ENCODE measurements around the gene ZNF385B. TPM values are rescaled to one million over a fixed set of nuclear protein-coding genes. Genes with fewer than 3 reads are reported as not detected.

The ZNF385B gene
- polyA plus RNA-seq, 1 of the 3 experiments (the other 2 are of a cell fraction): 0.16 TPM

DNA sequence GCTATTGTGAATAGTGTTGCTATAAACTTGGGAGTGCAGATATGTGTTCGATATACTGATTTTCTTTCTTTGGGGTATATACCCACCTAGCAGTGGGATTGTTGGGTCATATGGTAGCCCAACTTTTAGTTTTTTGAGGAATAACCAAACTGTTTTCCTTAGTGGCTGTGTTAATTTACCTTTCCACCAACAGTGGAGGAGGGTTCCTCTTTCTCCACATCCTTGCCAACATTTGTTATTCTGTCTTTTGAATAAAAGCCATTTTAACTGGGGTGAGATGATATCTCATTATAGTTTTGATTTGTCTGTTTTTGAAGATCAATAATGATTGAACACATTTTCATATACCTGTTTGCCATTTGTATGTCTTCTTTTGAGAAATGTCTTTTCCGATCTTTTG lies 314.8 kb downstream of the ZNF385B start (continued):
- TF ChIP-seq, protein P1, sequence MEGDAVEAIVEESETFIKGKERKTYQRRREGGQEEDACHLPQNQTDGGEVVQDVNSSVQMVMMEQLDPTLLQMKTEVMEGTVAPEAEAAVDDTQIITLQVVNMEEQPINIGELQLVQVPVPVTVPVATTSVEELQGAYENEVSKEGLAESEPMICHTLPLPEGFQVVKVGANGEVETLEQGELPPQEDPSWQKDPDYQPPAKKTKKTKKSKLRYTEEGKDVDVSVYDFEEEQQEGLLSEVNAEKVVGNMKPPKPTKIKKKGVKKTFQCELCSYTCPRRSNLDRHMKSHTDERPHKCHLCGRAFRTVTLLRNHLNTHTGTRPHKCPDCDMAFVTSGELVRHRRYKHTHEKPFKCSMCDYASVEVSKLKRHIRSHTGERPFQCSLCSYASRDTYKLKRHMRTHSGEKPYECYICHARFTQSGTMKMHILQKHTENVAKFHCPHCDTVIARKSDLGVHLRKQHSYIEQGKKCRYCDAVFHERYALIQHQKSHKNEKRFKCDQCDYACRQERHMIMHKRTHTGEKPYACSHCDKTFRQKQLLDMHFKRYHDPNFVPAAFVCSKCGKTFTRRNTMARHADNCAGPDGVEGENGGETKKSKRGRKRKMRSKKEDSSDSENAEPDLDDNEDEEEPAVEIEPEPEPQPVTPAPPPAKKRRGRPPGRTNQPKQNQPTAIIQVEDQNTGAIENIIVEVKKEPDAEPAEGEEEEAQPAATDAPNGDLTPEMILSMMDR (IDR thresholded peaks at IDR 0.05): no peak
- TF ChIP-seq EP300 (IDR thresholded peaks at IDR 0.05; ENCODE audit: borderline replicate concordance in 1 of 2, low read depth in 1 of 2, low read length in 1 of 2) (no peak), RFX5 (IDR thresholded peaks at IDR 0.05; ENCODE audit: low read length) (no peak), FOSL2 (IDR thresholded peaks at IDR 0.05; ENCODE audit: borderline replicate concordance, low read depth) (no peak), GABPA (IDR thresholded peaks at IDR 0.05; ENCODE audit: low read depth) (no peak), CHD2 (IDR thresholded peaks at IDR 0.05; ENCODE audit: low read length, partially characterized antibody) (no peak)
- TF ChIP-seq, protein P2, sequence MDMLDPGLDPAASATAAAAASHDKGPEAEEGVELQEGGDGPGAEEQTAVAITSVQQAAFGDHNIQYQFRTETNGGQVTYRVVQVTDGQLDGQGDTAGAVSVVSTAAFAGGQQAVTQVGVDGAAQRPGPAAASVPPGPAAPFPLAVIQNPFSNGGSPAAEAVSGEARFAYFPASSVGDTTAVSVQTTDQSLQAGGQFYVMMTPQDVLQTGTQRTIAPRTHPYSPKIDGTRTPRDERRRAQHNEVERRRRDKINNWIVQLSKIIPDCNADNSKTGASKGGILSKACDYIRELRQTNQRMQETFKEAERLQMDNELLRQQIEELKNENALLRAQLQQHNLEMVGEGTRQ (IDR thresholded peaks at IDR 0.05; ENCODE audit: borderline replicate concordance, low read depth, low read length): no peak
- TF ChIP-seq, protein P3, sequence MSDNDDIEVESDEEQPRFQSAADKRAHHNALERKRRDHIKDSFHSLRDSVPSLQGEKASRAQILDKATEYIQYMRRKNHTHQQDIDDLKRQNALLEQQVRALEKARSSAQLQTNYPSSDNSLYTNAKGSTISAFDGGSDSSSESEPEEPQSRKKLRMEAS (IDR thresholded peaks at IDR 0.05; ENCODE audit: low read depth): no peak

DNA sequence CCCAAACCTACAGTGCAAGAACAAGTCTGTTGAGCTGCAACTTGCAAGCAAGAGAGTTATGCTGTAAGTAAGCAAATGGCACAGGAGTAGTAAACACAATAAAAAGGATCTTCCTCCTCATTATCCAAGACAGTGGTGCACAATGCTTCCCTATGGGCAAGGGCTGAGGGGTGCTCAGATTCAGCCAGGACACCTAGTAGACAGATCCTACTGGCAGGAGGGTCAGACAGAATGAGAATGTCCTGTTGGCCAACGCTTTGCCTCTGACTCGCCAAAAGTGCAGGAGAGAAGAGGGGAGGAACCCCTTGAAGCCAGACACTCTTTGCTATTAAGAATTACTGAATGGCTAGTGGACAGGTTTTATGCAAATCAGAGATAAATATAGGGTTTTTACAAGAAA lies 316.4 kb downstream of the ZNF385B start:
- H3K4me1 ChIP-seq (ENCODE audit: control insufficient read depth in 1 of 2, insufficient read depth in 2 of 2, low read depth in 1 of 2, low read length in 1 of 2): no peaks in the 10 kb centered on the region
- H3K4me3 ChIP-seq (ENCODE audit: low read depth in 2 of 2, low read length in 1 of 2): no peak overlapping the region
- no peaks in the 10 kb centered on the region for H3K79me2 ChIP-seq (ENCODE audit: insufficient read depth)
- H3K9me3 ChIP-seq: no peaks in the 10 kb centered on the region
- H2AFZ ChIP-seq (ENCODE audit: low read depth): no peak overlapping the region
- no peak for DNase-seq
- no peaks in the 10 kb centered on the region for H3K9me2 ChIP-seq
- no peak overlapping the region for H3K4me2 ChIP-seq
- no peaks in the 10 kb centered on the region for H3K36me3 ChIP-seq (replicated peaks in 1 of 2; ENCODE audit: control insufficient read depth in 1 of 2, insufficient read depth in 2 of 2, low read length in 1 of 2)
- ChIA-PET POLR2A (no interaction called here), CTCF (no interaction called here)
- no peaks in the 10 kb centered on the region for H3F3A ChIP-seq (replicated peaks; ENCODE audit: insufficient read depth)
- H3K27ac ChIP-seq (ENCODE audit: low read depth in 2 of 2, low read length in 1 of 2): no peak overlapping the region
- no peaks in the 10 kb centered on the region for H3K27me3 ChIP-seq (ENCODE audit: insufficient read depth)
- 81% methylated on average over 2 of the region's 2 CpGs for WGBS (ENCODE audit: low lambda C conversion rate)
- TF ChIP-seq, protein P4, sequence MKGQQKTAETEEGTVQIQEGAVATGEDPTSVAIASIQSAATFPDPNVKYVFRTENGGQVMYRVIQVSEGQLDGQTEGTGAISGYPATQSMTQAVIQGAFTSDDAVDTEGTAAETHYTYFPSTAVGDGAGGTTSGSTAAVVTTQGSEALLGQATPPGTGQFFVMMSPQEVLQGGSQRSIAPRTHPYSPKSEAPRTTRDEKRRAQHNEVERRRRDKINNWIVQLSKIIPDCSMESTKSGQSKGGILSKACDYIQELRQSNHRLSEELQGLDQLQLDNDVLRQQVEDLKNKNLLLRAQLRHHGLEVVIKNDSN (IDR thresholded peaks at IDR 0.05; ENCODE audit: borderline replicate concordance, low read depth): no peak
- TF ChIP-seq MXI1 (IDR thresholded peaks at IDR 0.05; ENCODE audit: low read depth, low read length) (no peak), GATA2 (CRISPR knock-in tag; IDR thresholded peaks at IDR 0.05) (no peak), CHD2 (IDR thresholded peaks at IDR 0.05; ENCODE audit: low read length, partially characterized antibody) (no peak), SMC3 (IDR thresholded peaks at IDR 0.05; ENCODE audit: low read depth, low read length) (no peak), POLR2AphosphoS5 (IDR thresholded peaks at IDR 0.05; ENCODE audit: low read depth, low read length) (no peak), ELF1 (IDR thresholded peaks at IDR 0.05) (no peak), RAD21 (IDR thresholded peaks at IDR 0.05; ENCODE audit: low read length) (no peak), NFIC (IDR thresholded peaks at IDR 0.05; ENCODE audit: borderline replicate concordance) (no peak), GABPA (IDR thresholded peaks at IDR 0.05; ENCODE audit: low read depth) (no peak), NRF1 (IDR thresholded peaks at IDR 0.05; ENCODE audit: low read depth, low read length) (no peak), FOXJ3 (CRISPR knock-in tag; IDR thresholded peaks at IDR 0.05) (no peak), SIN3A (IDR thresholded peaks at IDR 0.05; ENCODE audit: borderline replicate concordance, low read depth, low read length) (no peak)
- TF ChIP-seq, protein P2 (IDR thresholded peaks at IDR 0.05; ENCODE audit: borderline replicate concordance, low read depth, low read length): no peak
- H3K9ac ChIP-seq: no peak overlapping the region
- H4K20me1 ChIP-seq (ENCODE audit: insufficient read depth): no peaks in the 10 kb centered on the region
